Esophagus (tissue), 2 donors: ENCODE results near the gene SHMT1. TPM values are rescaled to one million over a fixed set of nuclear protein-coding genes. Genes with fewer than 3 reads are reported as not detected.
"Not testable (repeated sequence)": the region's sequence is repeated elsewhere in the genome, so short reads cannot be mapped to it uniquely, and the experiment has no call there.

ENCODE experiments used
- H3K27ac ChIP-seq, 2 donors: one replicate each; pipeline ENCODE4 v1.5.1; 2013; ENCODE audit warnings: low read depth in 2 of 2, mild to moderate bottlenecking in 2 of 2, inconsistent platforms in 1 of 2, low read length in 1 of 2, moderate library complexity in 1 of 2
- H3K27me3 ChIP-seq, 2 donors: one replicate each; pipeline ENCODE4 v1.6.1; 2013; ENCODE audit warnings: low read length in 2 of 2, control low read depth in 1 of 2, mild to moderate bottlenecking in 1 of 2; ENCODE audit not compliant: insufficient read depth in 2 of 2, control insufficient read depth in 1 of 2
- H3K36me3 ChIP-seq, 2 donors: one replicate each; pipeline ENCODE4 v1.6.1; 2013; ENCODE audit warnings: low read length in 1 of 2; ENCODE audit not compliant: control insufficient read depth in 2 of 2, insufficient read depth in 2 of 2
- H3K4me1 ChIP-seq, 2 donors: one replicate each; pipeline ENCODE4 v1.6.1; 2013; ENCODE audit warnings: low read length in 1 of 2; ENCODE audit not compliant: control insufficient read depth in 2 of 2, insufficient read depth in 2 of 2
- H3K4me3 ChIP-seq, 2 donors: one replicate each; pipeline ENCODE4 v1.5.1; 2013; ENCODE audit warnings: low read length in 2 of 2, mild to moderate bottlenecking in 2 of 2, low read depth in 1 of 2, moderate library complexity in 1 of 2
- H3K9me3 ChIP-seq, 2 donors: one replicate each; pipeline ENCODE4 v1.6.1; 2013; ENCODE audit warnings: mild to moderate bottlenecking in 2 of 2, low read depth in 1 of 2, low read length in 1 of 2, moderate library complexity in 1 of 2; ENCODE audit not compliant: control insufficient read depth in 2 of 2, insufficient read depth in 1 of 2
- WGBS, 2 donors: extraction: QIAGEN DNeasy Blood & Tissue Kit; methylation state at CpG; one replicate each; pipeline ENCODE4 v1.1.7; 2013; 5-methylcytosine and 5-hydroxymethylcytosine counted together
- polyA plus RNA-seq, 2 donors: library from polyadenylated mRNA; stranded (reverse); fragments of 200-250 nt; gene quantifications; one replicate each; pipeline ENCODE4 v1.2.3, GENCODE V29; 2013
- donor health status: healthy with polysubstance abuse.
- donor health status: Bipolar disorder and iron deficiency.

SHMT1 gene
- polyA plus RNA-seq: 10 to 100 TPM; 70.8 to 73.6 TPM

DNA sequence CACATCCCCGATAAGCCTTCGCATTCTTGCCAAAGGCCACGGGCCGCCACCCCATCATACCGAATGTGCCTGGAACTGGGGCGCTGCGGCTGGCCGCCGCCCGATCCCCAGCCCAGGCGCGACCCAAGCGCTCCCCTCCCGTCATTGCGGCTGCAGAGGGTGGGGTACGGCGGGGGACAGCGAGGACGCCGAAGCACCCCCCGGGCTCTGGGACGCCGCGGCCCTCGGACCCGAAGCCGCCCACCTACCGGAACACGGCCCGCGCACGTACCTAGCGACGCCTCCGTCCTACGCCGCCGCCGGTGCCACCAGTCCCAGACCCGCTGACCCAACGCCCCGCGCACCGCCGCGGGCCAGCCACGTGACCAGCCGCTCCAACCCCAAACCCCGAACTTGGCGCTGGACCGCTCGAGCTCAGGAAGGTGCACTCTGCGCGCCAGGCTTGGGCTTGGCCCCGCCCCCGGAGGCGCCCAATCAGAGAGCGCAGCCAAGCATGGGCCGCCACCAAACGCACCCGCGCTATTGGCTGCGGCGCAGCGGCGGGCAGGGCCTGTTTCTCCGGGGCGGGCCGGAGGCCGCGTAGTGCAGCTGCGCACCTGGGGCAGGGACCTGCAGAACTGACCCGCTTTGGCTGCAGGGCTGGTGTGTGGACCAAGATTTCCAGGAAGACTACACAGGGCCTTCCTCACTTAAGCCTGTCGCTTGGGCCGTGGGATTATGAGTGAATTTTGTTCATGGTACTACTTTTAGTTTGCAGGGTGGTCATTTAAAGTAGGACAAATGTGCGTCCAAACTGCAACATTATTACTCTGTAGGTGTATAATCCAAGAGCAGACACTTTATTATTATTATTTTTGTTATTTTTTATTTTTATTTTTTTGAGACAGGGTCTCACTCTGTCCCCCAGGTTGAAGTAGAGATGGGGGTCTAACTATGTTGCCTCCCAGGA, at the start of gene SHMT1:
Gene SHMT1, minus strand, starts transcription at position 450 of the 949 bp plus-strand sequence. CDS start 7,569 bp downstream, outside the sequence.
- H3K4me1 ChIP-seq: no peaks in the 10 kb centered on the region
- H3K27me3 ChIP-seq: no peaks in the 10 kb centered on the region
- no peaks in the 10 kb centered on the region for H3K9me3 ChIP-seq
- H3K36me3 ChIP-seq: peaks cover 0 to 2% of the 10 kb centered on the region in 2 donors
- H3K27ac ChIP-seq: peak within 1 kb of the TSS; percentile 81 to 85
- peak within 1 kb of the TSS; percentile 69 to 85 for H3K4me3 ChIP-seq
- WGBS, 2 donors: 0 to 1% methylated on average over 62 to 76 of the region's 76 CpGs

DNA sequence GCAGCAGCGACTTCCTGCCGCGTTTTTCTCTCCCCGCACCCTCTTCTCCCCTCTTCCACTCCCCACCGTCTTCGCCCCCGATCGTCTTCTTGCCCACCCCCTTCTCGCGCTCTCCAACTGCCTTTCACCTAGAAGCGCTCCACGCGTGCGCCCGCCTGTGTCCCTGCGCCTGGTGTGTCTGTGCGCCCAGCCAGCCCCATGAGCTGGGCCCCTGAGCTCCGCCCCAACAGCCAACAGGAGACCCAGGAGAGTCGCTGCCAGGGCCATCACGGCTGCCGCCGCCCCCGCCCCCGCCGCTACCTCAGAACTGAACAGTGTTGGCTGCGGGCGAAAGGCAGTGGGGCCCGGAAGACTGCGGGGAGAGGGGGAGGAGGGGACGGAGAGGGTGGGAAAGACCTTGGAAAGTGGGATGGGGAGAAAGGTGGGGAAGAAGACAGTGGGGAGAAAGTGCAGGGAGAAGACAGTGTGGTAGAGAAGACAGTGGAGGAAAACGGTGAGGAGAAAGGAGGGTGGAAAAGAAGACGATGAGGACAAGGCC, 48.7 kb upstream of the SHMT1 start:
- H3K27ac ChIP-seq, H3K9me3 ChIP-seq, H3K4me1 ChIP-seq, H3K36me3 ChIP-seq, H3K27me3 ChIP-seq: not testable (repeated sequence)
- peak overlapping the region in 1 of 2 donors; percentile 38 for H3K4me3 ChIP-seq
- WGBS, 2 donors: no CpG with 5 or more reads among the region's 32 CpGs

DNA sequence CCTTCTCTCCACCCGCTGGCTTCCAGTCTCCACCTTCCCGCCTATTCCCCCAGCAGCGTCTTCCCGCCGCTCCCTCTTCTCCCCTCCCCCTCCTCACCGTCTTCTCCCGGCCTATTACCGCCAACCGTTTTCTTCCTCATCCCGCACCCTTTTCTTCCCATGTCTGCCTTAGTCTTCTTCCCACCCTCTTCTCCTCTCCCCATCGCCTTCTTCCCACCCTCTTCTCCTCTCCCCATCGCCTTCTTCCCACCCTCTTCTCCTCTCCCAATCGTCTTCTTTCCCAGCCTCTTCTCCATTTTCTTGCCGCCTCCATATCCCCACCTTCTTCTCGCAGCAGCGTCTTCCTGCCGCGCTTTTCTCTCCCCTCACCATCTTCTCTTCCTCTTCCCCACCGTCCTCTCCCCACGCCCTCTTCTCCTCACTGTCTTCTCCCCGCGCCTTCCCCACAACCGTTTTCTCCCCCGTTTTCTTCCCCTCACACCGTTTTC, 48.1 kb upstream of the SHMT1 start:
- not testable (repeated sequence) for H3K27me3 ChIP-seq, H3K4me1 ChIP-seq, H3K9me3 ChIP-seq, H3K36me3 ChIP-seq
- peak overlapping the region; percentile 38 to 44 for H3K4me3 ChIP-seq
- WGBS, 2 donors: 2% methylated on average over 20 to 23 of the region's 25 CpGs
- peak overlapping the region; percentile 56 to 71 for H3K27ac ChIP-seq

DNA sequence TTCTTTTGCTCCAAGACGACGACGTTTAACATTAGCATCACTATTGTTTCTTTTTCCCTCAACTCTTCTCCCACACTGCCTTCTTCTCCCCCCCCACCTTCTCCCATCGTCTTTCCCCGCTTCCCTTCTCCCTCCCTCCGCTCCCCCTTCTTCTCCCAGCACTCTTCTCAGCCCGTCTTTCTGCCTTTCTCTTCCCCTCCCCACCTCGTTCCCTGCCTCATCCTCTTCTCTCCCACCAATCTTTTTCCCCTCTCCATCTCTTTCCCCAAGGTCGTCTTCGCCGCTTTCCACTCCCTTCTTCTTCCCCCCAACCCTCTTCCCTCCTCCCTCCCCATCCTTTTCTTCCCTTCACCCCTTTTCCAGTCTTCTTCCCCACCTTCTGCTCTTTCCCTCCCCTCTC, 47.4 kb upstream of the SHMT1 start:
- peak overlapping the region in 1 of 2 donors; percentile 42 for H3K27ac ChIP-seq
- 12 to 20% methylated on average over 6 to 11 of the region's 11 CpGs for WGBS, 2 donors
- not testable (repeated sequence) for H3K4me3 ChIP-seq, H3K4me1 ChIP-seq, H3K27me3 ChIP-seq, H3K9me3 ChIP-seq, H3K36me3 ChIP-seq

DNA sequence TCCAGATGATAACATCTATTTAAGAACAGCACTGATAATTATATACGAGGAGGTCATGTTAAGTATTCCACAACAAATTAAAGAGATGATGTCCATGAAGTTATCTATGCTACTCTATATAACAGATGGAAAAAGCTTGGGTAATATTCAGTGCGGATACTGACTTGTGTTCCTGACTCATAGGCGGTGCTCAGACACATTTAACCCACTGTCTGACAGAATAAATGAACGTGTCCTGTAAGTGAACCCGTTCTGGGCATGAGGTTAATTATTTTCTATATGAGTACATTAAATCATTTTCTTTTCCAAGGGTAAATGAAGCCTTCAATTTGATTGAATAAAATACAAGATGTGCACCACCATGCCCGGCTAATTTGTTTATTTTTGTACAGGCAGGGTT, 46.0 kb upstream of the SHMT1 start:
- H3K27me3 ChIP-seq, H3K9me3 ChIP-seq, H3K36me3 ChIP-seq, H3K27ac ChIP-seq, H3K4me3 ChIP-seq, H3K4me1 ChIP-seq: not testable (repeated sequence)
- WGBS, 2 donors: 15 to 30% methylated on average over 6 of the region's 6 CpGs

DNA sequence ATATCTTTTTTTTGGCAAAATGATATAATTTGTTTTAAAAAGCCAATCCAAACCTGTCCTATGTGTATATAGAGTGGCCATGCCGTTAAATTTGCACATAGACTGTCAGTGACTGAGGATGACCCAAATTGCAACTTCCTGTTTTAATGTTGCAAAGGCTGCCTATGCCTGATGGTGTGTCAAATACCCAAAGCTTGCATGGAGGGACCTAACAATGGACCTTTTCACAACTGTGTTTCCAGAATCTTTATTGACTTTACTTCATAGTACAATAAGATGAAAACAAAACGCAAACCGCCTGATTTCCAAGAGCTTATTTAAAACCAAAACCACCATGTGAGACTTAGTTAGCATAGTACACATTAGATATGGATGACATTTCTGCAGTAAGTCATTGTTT, 45.6 kb upstream of the SHMT1 start:
- H3K4me1 ChIP-seq, H3K27ac ChIP-seq, H3K9me3 ChIP-seq, H3K4me3 ChIP-seq, H3K36me3 ChIP-seq, H3K27me3 ChIP-seq: not testable (repeated sequence)
- WGBS, 2 donors: 40% methylated on average over 3 of the region's 3 CpGs

DNA sequence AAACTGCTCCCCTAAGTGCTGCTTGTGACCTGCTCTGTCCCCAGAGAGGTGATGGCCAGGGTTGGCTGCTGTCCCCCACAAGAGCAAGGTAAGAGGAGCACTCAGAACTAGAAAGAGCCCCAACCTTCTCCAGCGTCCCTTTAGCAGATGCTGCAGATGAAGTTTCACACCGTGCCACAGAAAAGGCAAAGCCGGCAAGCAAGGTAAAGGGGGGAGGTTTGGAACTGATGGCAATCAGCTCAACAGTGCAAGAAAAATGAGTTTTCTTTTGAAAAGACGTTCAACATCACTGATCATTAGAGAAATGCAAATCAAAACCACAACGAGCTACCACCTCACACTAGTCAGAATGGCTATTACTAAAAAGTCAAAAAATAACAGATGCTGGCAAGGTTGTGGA, 40.3 kb upstream of the SHMT1 start:
- H3K4me1 ChIP-seq, H3K27ac ChIP-seq, H3K36me3 ChIP-seq, H3K27me3 ChIP-seq, H3K9me3 ChIP-seq, H3K4me3 ChIP-seq: not testable (repeated sequence)
- WGBS, 2 donors: 48% methylated on average over 3 of the region's 5 CpGs; no CpG with 5 or more reads in 1 of the 2 donors

DNA sequence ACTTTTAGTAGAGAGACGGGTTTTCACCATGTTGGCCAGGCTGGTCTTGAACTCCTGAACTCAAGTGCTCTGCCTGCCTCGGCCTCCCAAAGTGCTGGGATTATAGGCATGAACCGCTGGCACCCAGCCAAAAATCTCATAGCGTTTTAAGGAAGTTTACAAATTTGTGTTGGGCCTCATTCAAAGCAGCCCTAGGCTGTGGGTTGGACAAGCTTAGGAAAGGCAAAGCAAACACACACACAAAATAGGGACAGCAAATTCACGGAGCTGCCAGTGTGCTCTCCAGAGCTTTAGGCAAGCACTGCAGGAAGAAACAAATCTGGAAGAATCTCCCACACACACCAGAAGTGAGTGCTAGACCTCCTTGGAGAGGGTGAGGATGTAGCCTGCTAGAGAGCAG, 39.8 kb upstream of the SHMT1 start:
- H3K36me3 ChIP-seq, H3K27me3 ChIP-seq, H3K4me3 ChIP-seq, H3K27ac ChIP-seq, H3K4me1 ChIP-seq, H3K9me3 ChIP-seq: not testable (repeated sequence)
- 8 to 11% methylated on average over 4 of the region's 5 CpGs for WGBS, 2 donors

DNA sequence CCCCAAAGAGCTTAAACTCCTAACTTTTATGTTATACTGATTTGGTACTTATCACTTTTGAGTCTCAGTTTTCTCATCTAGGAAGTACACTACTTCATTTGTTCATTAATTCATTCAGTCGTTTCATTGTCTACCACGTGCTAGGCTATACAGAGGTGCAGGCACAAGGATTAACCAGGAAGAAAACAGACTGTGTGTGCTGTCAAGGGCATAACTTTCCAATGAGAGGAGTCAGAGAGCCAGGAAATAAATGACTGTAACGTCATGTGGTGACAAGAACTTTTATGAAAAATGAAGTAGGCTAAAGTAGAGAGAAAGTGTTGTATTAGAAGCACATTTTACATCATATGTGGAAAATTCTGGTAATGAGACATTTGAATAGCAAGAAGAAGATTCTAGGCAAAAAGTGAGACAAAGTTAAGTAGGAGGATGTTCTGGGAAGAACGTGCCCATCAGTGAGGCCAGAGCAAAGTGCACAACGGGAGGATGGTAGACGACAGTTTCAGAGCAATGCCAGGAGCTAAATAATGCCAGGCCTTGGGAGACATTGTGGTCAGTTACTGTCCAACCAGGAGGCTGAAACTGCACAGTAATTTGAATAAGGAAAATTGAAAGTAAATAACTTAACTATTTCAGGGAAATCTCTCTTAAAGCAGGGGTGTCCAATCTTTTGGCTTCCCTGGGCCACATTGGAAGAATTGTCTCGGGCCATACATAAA, 38.7 kb upstream of the SHMT1 start:
- 43 to 53% methylated on average over 6 to 7 of the region's 7 CpGs for whole genome bisulfite sequencing, 2 donors
- not testable (repeated sequence) for H3K36me3 ChIP-seq, H3K4me3 ChIP-seq, H3K27me3 ChIP-seq, H3K27ac ChIP-seq, H3K4me1 ChIP-seq, H3K9me3 ChIP-seq
